K562 (cell line): ENCODE measurements around the gene PLA2G3.

Experiments
- E4F1 ChIP-seq: fragments of 250-450 bp; sonication (Bioruptor Pico); IDR thresholded peaks from 2 replicates; pipeline ENCODE4 v1.5.0; 2021; ENCODE audit warnings: mild to moderate bottlenecking, borderline replicate concordance
- KAT7 ChIP-seq: sonication (generic); formaldehyde crosslinking; IDR thresholded peaks from 2 replicates; pipeline ENCODE4 v1.8.0; 2022; ENCODE audit warnings: missing genetic modification reagents, mild to moderate bottlenecking, borderline replicate concordance
- TEAD4 ChIP-seq, 2 experiments: sonication (generic) in 1 of 2; formaldehyde crosslinking in 1 of 2; IDR thresholded peaks; 2 replicates each; pipeline versions ENCODE4 v1.6.1 to v1.8.0; 2012 to 2022; ENCODE audit warnings: borderline replicate concordance in 1 of 2, inconsistent platforms in 1 of 2, low read length in 1 of 2, mild to moderate bottlenecking in 1 of 2, missing genetic modification reagents in 1 of 2
- ZBTB7A ChIP-seq: IDR thresholded peaks from 2 replicates; pipeline ENCODE4 v1.6.1; 2011; ENCODE audit warnings: low read depth, mild to moderate bottlenecking, low read length, moderate library complexity, borderline replicate concordance; ENCODE audit not compliant: control insufficient read depth

GRCh38 chr22:31123292-31123602 is 17.1 kb downstream of the PLA2G3 start:
- no peak for TF ChIP-seq ZBTB7A
- TF ChIP-seq E4F1 (CRISPR knock-in tag): no peak
- TF ChIP-seq KAT7 (CRISPR knock-in tag): no peak
- no peak for TF ChIP-seq TEAD4 (IDR thresholded peaks at IDR 0.05; ENCODE audit: low read length)
- TF ChIP-seq TEAD4 (CRISPR knock-in tag; IDR thresholded peaks at IDR 0.05; ENCODE audit: borderline replicate concordance): no peak
